NCI-H748 treated with DMSO at 0.1 percent for 48 hours (cell line): ENCODE measurements around the gene MBNL2.

Source experiments
- DNase-seq: peaks from one replicate; lab custom pipeline; 2025; lab: John Stamatoyannopoulos, UW

Gene MBNL2

GRCh38 chr13:97234236-97234635 lies 12.1 kb downstream of the MBNL2 start:
- no peak for DNase-seq

DNA sequence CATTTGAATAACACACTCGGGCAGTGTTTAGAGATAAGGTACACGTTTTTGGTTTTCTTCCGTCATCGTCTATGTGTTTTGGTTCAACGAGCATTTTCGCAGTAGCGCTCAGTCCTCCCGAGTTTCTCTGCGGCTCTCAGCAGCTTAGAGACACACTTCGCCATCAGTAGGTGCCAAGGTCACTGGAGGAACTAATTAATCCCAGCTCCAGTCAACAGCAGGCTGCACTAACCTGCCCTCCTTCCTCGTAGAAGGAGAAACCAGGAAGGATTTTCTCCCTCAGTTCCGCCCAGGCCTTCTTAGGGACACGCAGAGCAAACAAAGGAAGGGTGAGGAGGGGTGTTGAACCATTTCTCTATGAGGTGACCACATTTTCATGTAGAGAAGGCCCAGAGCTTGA lies 12.6 kb downstream of the MBNL2 start:
- DNase-seq, result no peak

DNA sequence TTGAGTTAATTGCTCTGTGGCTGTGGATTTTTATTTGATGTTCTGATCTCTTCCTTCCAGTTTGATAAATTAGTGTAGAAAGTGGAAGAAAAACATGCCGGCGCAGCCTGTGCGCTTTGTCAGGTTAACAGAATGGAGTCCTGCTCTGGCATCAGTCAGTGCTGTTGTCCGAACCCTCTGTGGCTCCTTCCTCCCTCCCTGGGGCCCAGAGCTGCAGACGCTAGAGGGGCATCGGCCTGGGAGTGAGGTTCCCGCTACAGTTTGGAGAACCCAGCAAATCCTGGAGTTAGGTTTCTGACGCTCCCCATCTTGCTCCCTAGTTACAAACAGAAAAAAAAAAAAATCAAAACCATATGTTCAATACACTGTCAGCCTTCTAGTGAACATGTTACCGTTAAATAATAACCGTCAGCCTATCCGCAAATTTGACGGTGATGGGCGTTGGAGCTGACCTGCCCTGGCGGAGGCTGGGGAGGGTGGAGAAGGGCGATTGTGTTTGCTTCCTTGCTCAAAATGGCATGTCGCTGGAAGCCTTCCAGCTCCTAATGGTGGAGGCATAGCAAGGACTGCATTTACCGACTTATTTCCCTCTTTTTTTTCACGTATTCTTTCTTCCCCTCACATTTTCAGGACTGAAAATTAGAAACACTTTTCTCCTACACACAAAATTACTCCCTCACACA lies 13.6 kb downstream of the MBNL2 start:
- no peak for DNase-seq

- no peak for DNase-seq
Observed at GRCh38 chr13:97237388-97237787, 15.3 kb downstream of the MBNL2 start.

DNA sequence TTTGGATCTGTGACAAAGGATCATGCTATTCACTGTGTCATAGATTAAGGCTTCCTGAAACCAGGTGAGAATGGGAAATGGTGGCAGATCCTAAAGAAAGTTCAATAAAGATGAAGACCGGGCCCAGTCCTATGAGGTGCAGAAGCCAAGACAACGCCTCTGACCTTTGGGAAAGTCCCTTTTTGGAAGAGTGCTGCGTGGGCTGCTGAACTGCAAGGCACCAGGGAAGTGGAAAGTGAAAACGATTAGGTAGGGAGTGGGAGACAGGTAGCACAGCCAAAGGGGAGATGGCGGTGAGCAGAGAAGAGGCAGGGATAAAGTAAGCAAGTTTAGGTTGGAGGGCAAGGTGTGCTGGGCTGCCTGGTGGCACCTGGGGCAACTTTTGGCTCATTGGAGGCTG lies 16.3 kb downstream of the MBNL2 start:
- no peak for DNase-seq

GRCh38 chr13:97238883-97239282 lies 16.8 kb downstream of the MBNL2 start:
- DNase-seq, result no peak

DNA sequence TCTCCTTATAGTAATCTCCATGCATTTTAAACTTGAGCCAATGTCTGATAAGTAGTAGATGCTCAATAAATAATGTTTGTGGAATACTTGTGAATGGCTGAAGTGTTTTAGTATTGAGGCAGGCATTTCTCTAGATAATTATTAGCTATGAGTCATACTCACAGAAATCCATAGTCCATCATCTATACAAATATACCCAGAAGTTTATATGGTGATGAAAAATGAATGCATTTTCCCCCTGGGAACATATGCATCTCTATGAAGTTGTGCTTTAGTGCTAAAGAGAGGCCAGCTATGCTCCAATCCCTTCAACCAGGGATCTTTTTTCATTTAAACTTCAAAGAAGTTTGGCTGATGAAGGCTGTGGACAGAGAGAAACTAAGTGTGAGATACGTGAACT lies 17.2 kb downstream of the MBNL2 start:
- no peak for DNase-seq

GRCh38 chr13:97239943-97240787 lies 18.0 kb downstream of the MBNL2 start:
- DNase-seq, result no peak

DNA sequence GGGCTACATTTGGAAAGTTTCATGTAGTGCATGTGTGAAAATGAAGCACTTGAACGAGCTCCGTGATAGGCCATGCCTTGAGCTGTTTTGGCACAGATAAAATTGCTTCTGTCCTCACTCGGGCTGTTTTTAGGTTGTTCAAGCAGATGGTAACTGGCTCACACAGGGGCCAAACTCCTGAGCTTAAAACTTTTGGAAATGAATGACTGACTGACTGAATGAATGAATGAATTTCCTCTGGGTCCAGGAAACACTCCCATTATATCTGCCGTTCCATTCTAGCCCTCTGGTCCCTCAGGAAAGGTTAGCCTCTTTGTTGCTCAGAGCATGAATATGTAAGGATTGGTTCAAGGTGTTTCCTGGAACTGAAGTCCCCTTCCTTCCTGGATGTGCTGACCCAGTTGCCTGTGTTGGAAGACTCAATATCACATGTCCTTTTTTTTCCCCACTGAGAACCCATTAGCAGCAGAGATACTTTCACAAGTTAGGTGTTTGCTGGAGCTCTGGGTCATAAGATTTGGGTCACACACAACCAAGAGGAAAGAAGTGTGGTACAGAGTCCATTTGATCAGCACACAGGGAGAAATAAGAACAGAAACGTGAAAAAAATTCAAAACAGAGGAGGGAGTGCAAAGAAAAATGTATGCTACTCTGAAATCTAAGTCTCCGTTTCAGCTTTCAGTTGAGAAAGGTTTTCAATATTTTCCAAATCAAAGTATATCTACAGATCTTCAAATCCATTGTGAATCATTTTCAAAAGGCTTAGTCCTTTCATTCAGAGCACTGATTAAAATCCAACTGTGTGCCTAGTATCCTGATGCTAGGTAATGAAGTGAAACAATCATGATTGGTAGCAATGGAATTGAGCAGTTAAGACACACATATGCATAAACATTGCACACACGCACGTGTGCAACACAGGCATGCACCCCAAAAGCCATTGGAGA lies 18.9 kb downstream of the MBNL2 start:
- no peak for DNase-seq

DNA sequence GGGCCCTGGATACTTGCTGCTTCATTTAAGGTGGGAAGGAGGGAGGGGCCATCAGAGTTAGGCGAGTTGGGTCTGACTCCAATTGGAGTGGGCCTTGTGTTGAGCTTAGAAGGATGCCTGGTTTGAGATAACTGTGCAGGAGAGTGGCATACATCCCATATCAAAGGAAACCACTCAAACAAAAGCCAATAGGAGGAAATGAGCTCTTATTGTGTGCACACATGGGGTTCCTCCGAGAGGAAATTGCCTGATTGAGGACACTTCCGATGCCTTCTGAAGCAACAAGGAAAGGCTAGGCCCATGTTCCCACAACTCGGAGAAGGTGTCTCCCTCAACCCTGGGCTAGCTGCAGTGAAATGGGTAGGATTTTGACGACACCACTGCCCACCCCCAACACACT lies 19.6 kb downstream of the MBNL2 start:
- DNase-seq, result no peak

DNA sequence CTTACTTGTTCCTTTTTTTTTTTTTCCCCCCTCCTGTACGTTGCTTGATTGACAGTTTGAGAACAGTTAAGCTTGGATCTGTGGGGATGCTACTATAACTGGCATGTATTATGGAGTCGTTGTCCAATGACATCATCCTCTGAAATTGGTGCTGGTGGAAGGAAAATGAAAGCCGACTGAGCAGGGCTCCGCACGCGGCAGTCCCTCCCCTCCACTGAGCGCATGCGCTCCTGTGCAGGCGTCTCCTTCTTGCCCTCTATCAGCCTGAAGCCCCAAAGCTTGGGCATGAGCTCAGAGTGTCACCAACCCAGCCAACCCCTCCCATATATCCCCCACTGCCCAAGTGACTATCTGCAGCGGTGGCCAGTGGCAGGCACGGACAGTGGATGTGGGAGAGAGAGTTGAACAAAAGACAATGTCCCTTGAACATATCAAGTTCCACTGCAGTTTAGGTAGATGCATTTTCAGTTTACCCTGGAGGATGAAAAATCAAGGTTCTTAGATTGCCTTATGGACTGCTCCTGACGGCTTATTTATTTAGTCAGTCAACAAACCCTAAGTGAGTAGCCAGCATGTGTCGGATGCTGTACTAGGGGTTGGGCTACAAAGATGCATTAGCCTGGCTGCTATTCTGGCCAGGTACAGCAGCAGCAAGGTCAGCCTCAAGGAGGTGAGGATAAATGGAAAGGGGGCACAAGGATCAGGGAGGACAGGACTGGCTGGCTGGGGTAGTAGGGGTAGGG lies 20.8 kb downstream of the MBNL2 start:
- no peak for DNase-seq

- DNase-seq, result no peak
Observed at GRCh38 chr13:97243915-97244781, 22.0 kb downstream of the MBNL2 start.

DNA sequence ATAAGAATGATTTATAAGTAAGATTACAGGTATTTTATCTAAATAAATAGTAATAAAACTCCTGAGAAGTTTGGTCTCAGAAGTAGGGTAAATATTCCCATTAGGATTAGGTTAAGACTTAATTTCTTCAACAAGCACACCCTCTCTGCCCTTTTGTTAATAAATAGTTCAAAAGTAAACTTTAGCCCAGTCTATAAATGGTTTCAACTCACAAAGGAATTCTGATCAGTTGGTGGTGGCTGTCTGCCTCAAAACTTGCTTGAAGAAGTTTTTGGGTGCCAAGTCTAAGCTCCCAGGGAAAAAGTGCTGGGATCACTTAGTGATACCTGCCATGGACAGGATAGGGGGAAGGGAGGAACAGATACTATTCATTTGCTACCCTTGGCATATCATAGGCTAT lies 22.9 kb downstream of the MBNL2 start:
- no peak for DNase-seq

DNA sequence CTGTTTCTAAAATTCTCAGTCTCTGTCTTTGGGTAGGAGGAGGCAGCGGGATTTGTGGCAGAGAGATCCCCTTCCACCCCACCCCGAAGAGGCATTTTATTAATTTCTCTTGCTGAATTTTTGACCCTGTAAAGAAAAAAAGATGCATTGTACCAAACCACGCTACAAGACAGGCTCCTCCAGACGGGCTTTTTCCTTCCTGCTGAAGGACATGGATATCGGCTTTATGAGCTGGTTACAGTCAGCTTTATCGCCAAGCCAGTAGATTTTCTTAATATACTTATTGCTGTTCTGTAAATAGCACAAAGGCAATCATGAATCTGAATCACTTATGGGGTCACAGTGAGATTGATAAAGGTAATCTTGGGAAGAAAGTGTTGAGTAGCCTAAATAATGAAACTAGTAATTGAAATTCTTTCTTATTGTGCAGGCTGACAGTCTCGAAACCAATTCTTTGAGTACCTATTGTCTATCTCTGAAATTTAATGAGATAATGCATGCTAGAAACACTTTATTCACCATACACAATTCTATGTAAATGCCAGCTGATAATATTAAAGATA lies 24.5 kb downstream of the MBNL2 start:
- DNase-seq, result no peak

- DNase-seq, result no peak
Observed at GRCh38 chr13:97248243-97248642, 26.1 kb downstream of the MBNL2 start.

DNA sequence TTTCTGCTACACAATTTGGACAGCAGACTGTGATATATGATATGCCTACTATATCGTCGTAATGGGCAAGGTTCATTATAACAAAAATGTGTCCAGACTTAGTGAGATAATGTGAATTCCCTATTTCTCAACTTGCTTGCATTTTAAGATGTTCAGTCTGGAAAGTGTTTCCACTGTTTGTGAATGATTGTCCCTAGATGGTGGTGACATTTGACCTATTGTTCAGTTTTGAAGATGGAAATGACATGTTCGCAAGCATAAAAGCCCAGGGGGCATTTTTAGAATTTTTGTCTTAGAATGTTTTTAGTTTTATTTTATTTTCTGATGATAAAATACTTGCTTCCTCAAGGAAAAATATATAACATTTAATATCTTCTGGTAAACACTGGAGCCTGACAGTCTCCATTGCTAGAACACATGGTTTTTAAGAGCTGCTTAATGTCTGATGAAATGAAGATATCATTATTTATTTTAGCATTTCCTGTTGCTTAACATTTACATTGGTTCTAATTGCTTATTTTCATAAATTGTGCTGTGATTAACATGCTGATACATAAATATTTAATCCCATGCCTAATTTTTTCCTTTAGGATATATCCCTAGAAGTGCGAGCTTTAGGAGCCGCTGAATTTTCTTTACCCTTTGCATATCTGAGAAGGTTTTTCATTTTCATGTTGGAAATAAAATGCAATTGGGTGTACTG lies 27.1 kb downstream of the MBNL2 start:
- no peak for DNase-seq

DNA sequence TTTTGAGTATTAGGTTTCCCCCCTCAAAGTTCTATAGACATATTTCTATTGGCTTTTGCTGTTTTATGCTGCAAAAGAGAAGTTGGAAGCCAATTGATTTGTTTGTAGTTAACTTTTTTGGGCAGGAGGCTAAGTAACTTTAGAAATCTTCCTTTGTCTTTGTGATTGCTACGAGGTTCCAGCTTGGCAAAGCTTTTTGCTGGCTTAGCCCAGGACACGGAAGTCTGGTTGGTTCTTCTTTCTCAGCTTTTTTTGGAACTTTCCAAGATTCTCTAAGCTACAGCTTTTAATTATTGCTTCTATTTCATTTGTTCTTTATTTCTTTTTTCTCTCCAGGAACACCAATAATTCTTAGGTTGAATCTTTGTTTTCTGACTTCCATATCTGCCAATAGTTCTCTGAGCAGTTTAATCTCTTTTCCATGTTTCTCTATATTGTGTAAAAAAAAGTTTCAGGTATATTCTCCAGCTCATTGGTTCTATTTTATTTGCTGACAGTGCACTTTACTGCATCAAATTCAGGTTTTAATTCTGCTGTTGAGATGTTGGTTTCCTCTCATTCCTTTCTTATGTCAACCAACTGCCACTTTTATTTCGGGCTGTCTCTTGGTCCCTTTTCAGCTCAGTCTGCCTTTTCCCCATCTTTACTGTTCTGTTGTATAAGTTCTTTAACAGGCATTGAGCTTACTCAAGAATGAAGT lies 27.8 kb downstream of the MBNL2 start:
- no peak for DNase-seq

- no peak for DNase-seq
Observed at GRCh38 chr13:97250560-97250959, 28.4 kb downstream of the MBNL2 start.

GRCh38 chr13:97252735-97253134 lies 30.6 kb downstream of the MBNL2 start:
- DNase-seq, result no peak
